Small intestine (tissue), 7 donors: ENCODE results near the gene PTCH1. TPM values are rescaled to one million over a fixed set of nuclear protein-coding genes. Genes with fewer than 3 reads are reported as not detected.
A peak's percentile ranks its signal among the peaks of the same experiment; 100 is the strongest.

Source experiments
- DNase-seq, 2 donors: peaks; one replicate each; pipeline versions ENCODE4 v3.0.0 to v3.0.0-alpha.2; 2013
- FAIRE-seq: peaks from 2 replicates; lab custom pipeline; 2012; peaks lifted over from hg19 to GRCh38; lab: Jason Lieb, UNC
- H3K27ac ChIP-seq, 3 donors: one replicate each; pipeline ENCODE4 v1.5.1; 2013; ENCODE audit warnings: low read length in 2 of 3, mild to moderate bottlenecking in 2 of 3, control low read depth in 1 of 3, inconsistent platforms in 1 of 3, low read depth in 1 of 3, moderate library complexity in 1 of 3
- H3K27me3 ChIP-seq, 3 donors: one replicate each; pipeline ENCODE4 v1.6.1; 2013; ENCODE audit warnings: low read length in 3 of 3, inconsistent platforms in 1 of 3; ENCODE audit not compliant: control insufficient read depth in 3 of 3, insufficient read depth in 3 of 3
- H3K36me3 ChIP-seq, 3 donors: one replicate each; pipeline ENCODE4 v1.6.1; 2013; ENCODE audit warnings: low read length in 3 of 3, inconsistent platforms in 1 of 3, low read depth in 1 of 3, mild to moderate bottlenecking in 1 of 3, moderate library complexity in 1 of 3; ENCODE audit not compliant: control insufficient read depth in 3 of 3, insufficient read depth in 2 of 3
- H3K4me1 ChIP-seq, 3 donors: one replicate each; pipeline ENCODE4 v1.6.1; 2013; ENCODE audit warnings: low read length in 2 of 3, inconsistent platforms in 1 of 3, low read depth in 1 of 3, mild to moderate bottlenecking in 1 of 3, moderate library complexity in 1 of 3; ENCODE audit not compliant: control insufficient read depth in 3 of 3, insufficient read depth in 2 of 3
- H3K4me3 ChIP-seq, 3 donors: one replicate each; pipeline ENCODE4 v1.5.1; 2013; ENCODE audit warnings: low read length in 3 of 3, control low read depth in 1 of 3, inconsistent platforms in 1 of 3, low read depth in 1 of 3, mild to moderate bottlenecking in 1 of 3, moderate library complexity in 1 of 3
- H3K9me3 ChIP-seq, 2 donors: one replicate each; pipeline ENCODE4 v1.6.1; 2013; ENCODE audit warnings: low read depth in 1 of 2, low read length in 1 of 2; ENCODE audit not compliant: control insufficient read depth in 2 of 2, insufficient read depth in 1 of 2
- WGBS, 3 donors: extraction: QIAGEN DNeasy Blood & Tissue Kit; methylation state at CpG; one replicate each; pipeline ENCODE4 v1.1.7; 2013; 5-methylcytosine and 5-hydroxymethylcytosine counted together
- polyA plus RNA-seq, 4 donors: library from polyadenylated mRNA; stranded (reverse) in 3 of 4; unstranded in 1 of 4; fragments of 200-250 nt in 3 of 4; fragments of 120-200 nt in 1 of 4; gene quantifications; one replicate each; pipeline versions ENCODE4 v1.2.1 to v1.2.3, GENCODE V29; 2013
- donor health status: healthy with polysubstance abuse.
- donor health status: control.
- donor health status: control.
- donor health status: Bipolar disorder and iron deficiency.
- donor health status: healthy.

The PTCH1 gene
- polyA plus RNA-seq, 4 donors: 2.2 to 25.2 (median 5.8) TPM

DNA sequence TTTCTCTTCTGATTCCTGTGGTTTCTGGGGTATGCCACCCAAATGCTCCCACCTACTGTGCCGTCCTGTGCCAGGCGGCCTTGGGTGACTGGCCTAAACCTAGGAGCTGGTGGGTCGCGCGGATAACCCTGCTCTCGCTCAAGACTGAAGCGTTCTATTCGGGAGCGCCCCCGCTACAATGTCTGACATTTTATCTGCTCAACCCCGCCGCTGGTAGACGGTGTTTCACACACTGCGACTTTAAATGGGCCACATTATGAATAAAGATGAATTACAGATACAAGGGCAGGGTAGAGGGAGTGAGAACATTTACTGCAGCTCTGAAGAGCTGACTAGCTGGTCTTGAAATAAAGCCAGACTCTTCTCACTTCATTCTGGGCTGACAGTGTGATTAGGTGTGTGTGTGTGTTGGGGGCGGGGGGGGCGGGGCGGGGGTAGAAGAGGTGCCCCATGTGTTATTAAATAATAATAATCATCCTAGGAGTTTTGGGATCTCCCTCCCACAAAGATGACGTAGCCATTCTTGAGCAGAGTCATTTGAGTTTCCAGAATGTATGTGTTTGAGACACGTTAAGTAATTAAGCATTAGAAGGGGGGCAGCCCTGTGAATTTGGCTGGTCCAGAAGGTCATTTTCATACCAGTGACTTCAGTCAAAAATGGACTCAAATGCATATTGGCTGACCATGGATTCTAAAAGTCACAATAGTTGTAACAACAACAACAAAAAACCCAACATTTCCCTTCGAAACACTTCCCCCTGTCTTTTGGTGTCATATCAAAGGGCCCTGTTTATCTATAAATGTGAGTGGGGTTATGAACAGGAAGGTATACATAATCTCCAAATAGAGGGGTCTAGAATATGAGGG lies 1.0 kb upstream of the PTCH1 start:
- no peak for FAIRE-seq
- no peak for DNase-seq
- Histone ChIP-seq H3K27ac (peak overlapping the region in 2 of 3 donors; percentile 70 to 81), H3K4me3 (peak overlapping the region in 2 of 3 donors; percentile 67 to 70), H3K4me1 (peaks cover 0 to 12% (median 5%) of the 10 kb centered on the region in 3 donors), H3K36me3 (no peaks in the 10 kb centered on the region), H3K27me3 (peaks cover 0 to 13% (median 0%) of the 10 kb centered on the region in 3 donors), H3K9me3 (peaks cover 0 to 9% of the 10 kb centered on the region in 2 donors)
- WGBS, 3 donors: 31 to 45% (median 42%) methylated on average over 20 of the region's 20 CpGs

- Histone ChIP-seq H3K36me3 (no peaks in the 10 kb centered on the region), H3K27me3 (peaks cover 0 to 13% (median 0%) of the 10 kb centered on the region in 3 donors), H3K27ac (peak overlapping the region in 2 of 3 donors; percentile 70 to 81), H3K9me3 (peaks cover 0 to 5% of the 10 kb centered on the region in 2 donors), H3K4me3 (peak overlapping the region; percentile 40 to 70 (median 67)), H3K4me1 (peaks cover 0 to 26% (median 5%) of the 10 kb centered on the region in 3 donors)
- FAIRE-seq: no peak
- no peak for DNase-seq
- 1% methylated on average over 38 to 69 of the region's 69 CpGs for WGBS, 3 donors
Observed at GRCh38 chr9:95516221-95516733, 494 bp downstream of the PTCH1 start.

GRCh38 chr9:95515272-95516113 lies 1.3 kb downstream of the PTCH1 start:
- DNase-seq (peak in 1 of 2 donors; percentile 64), FAIRE-seq (no peak)
- 8 to 14% (median 11%) methylated on average over 45 to 48 of the region's 48 CpGs for WGBS, 3 donors

DNA sequence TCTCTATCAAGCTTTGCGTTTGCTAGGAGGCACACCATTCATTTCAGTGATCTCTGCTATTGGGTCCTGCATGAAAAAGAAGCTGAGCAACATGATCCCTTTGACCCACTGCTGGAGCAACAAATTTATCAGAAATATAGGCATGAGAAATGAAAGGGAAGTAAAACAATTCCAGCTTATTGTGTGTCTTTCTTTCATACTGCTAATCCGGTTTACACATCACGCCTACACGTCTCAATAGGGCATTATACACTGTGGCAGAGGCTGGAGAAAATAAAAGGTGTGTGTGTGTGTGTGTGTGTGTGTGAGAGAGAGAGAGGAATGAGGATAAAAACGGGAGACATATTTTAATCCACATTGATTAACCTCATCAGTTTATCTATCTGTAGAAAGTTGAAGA lies 2.4 kb downstream of the PTCH1 start:
- Histone ChIP-seq H3K4me1 (peaks cover 0 to 26% (median 5%) of the 10 kb centered on the region in 3 donors), H3K36me3 (no peaks in the 10 kb centered on the region), H3K27ac (peak overlapping the region in 1 of 3 donors; percentile 3), H3K9me3 (no peaks in the 10 kb centered on the region), H3K4me3 (peak overlapping the region in 1 of 3 donors; percentile 14), H3K27me3 (peaks cover 0 to 13% (median 0%) of the 10 kb centered on the region in 3 donors)
- DNase-seq: no peak
- WGBS, 3 donors: 77 to 79% (median 78%) methylated on average over 5 of the region's 5 CpGs
- FAIRE-seq: no peak

More at GRCh38 chr9:95515272-95516113, 1.3 kb downstream of the PTCH1 start:
- peaks cover 0 to 5% of the 10 kb centered on the region in 2 donors for H3K9me3 ChIP-seq
- peak overlapping the region in 2 of 3 donors; percentile 53 to 63 for H3K27ac ChIP-seq
- H3K4me1 ChIP-seq: peaks cover 0 to 26% (median 5%) of the 10 kb centered on the region in 3 donors
- peak overlapping the region; percentile 40 to 70 (median 60) for H3K4me3 ChIP-seq
- H3K36me3 ChIP-seq: no peaks in the 10 kb centered on the region
- peaks cover 0 to 13% (median 0%) of the 10 kb centered on the region in 3 donors for H3K27me3 ChIP-seq

GRCh38 chr9:95513711-95514110 lies 3.1 kb downstream of the PTCH1 start:
- H3K27ac ChIP-seq: peak overlapping the region in 2 of 3 donors; percentile 32 to 35
- peak overlapping the region in 2 of 3 donors; percentile 3 to 14 for H3K4me3 ChIP-seq
- H3K27me3 ChIP-seq: peaks cover 0 to 13% (median 0%) of the 10 kb centered on the region in 3 donors
- H3K9me3 ChIP-seq: no peaks in the 10 kb centered on the region
- peaks cover 0 to 26% (median 5%) of the 10 kb centered on the region in 3 donors for H3K4me1 ChIP-seq
- H3K36me3 ChIP-seq: no peaks in the 10 kb centered on the region
- no peak for DNase-seq
- WGBS, 3 donors: 63 to 90% (median 65%) methylated on average over 4 of the region's 4 CpGs
- FAIRE-seq: no peak

DNA sequence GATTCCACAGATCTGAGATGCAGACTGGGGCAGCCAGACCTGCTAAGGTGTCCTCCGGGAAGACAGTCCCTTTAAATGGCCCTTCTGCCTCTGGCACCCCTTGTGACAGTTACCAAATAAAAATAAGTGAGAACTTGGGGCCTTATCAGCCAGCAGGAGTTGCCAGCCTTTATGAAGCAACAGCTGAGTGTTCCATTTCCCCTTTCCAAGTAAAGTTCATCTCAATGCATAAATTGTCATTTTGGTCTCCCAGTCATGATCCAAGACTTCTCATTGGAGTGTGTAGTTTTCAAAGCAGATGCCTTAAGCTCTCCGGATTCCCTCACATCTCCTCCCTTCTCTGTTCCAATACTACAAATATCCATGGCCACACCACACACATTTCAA lies 4.1 kb downstream of the PTCH1 start:
- no peak for DNase-seq
- peaks cover 0 to 26% (median 5%) of the 10 kb centered on the region in 3 donors for H3K4me1 ChIP-seq

DNA sequence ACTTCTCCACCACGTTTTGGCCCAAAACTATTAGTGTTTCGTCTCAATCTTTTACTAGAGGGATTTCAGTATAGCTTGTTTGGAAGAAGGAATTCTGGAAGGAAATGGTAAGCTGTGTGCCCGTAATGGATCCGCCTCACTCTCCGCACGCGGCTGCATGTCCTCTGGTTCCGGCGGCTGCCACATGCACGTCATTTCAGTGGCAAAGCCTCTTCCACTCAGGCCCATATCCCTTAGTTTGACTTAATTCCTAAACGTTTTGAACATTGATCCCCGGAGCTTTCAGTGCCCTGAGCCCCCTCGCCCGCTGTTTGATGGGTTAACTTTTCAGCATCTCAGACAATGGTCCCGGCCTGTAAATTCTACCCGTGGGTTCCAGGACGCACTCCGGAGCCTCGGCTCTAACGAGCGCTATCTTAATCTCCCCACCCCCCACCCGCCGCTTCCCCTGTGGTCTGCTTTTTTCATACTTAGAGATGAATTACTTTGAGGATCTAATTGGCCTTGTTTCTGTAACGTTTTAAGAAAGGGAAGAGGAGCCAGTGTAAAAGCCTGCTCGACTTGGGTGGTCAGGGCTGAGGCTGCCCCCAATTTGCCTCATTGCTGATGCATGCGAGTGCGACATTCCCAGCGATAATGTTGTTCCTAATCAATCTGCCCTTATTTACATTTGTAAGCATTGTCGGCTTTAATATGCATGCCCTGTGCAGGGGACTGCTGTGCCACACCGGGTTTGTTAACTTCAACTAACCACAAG lies 4.6 kb downstream of the PTCH1 start:
- DNase-seq (peak in 1 of 2 donors; percentile 60), FAIRE-seq (no peak)
- Histone ChIP-seq H3K27me3 (peaks cover 0 to 5% (median 0%) of the 10 kb centered on the region in 3 donors), H3K9me3 (no peaks in the 10 kb centered on the region), H3K4me1 (peaks cover 0 to 21% (median 5%) of the 10 kb centered on the region in 3 donors), H3K27ac (peak overlapping the region in 2 of 3 donors; percentile 90 to 92), H3K36me3 (no peaks in the 10 kb centered on the region), H3K4me3 (peak overlapping the region; percentile 50 to 88 (median 71))
- 26 to 36% (median 33%) methylated on average over 30 of the region's 30 CpGs for WGBS, 3 donors

More for the DNA sequence above, 4.1 kb downstream of the PTCH1 start:
- FAIRE-seq: no peak
- H3K27ac ChIP-seq: peak overlapping the region in 2 of 3 donors; percentile 90 to 92
- no peaks in the 10 kb centered on the region for H3K9me3 ChIP-seq
- H3K36me3 ChIP-seq: no peaks in the 10 kb centered on the region
- H3K4me3 ChIP-seq: peak overlapping the region in 1 of 3 donors; percentile 71
- 63 to 81% (median 74%) methylated on average over 2 of the region's 2 CpGs for WGBS, 3 donors
- peaks cover 0 to 8% (median 0%) of the 10 kb centered on the region in 3 donors for H3K27me3 ChIP-seq
